Suprapubic skin (tissue), 4 donors: ENCODE data around the gene PDE11A. TPM values are rescaled to one million over a fixed set of nuclear protein-coding genes. Genes with fewer than 3 reads are reported as not detected.

Experiments used
- DNase-seq, 2 donors: peaks; one replicate each; pipeline ENCODE4 v3.0.0-alpha.2; 2019; ENCODE audit warnings: low spot score in 2 of 2
- H3K27ac ChIP-seq: fragments of 200-600 bp; sonication (generic); one replicate; pipeline ENCODE4 v1.5.1; 2019
- H3K27me3 ChIP-seq: fragments of 200-600 bp; sonication (generic); one replicate; pipeline ENCODE4 v1.5.1; 2019
- H3K36me3 ChIP-seq: fragments of 200-600 bp; sonication (generic); one replicate; pipeline ENCODE4 v1.5.1; 2019
- H3K4me1 ChIP-seq: fragments of 200-600 bp; sonication (generic); one replicate; pipeline ENCODE4 v1.5.1; 2019
- H3K4me3 ChIP-seq: fragments of 200-600 bp; sonication (generic); one replicate; pipeline ENCODE4 v1.5.1; 2019; ENCODE audit warnings: mild to moderate bottlenecking
- H3K9me3 ChIP-seq: fragments of 200-600 bp; sonication (generic); one replicate; pipeline ENCODE4 v1.5.1; 2019
- EP300 ChIP-seq: sonication (generic); formaldehyde crosslinking; IDR thresholded peaks from one replicate; pipeline ENCODE4 v1.6.1; 2017; ENCODE audit warnings: antibody characterized with exemption
- POLR2A ChIP-seq, 2 donors: fragments of 450-650 bp; IDR thresholded peaks; one replicate each; pipeline ENCODE4 v1.6.1; 2017; ENCODE audit warnings: antibody characterized with exemption in 2 of 2, mild to moderate bottlenecking in 2 of 2, moderate library complexity in 2 of 2
- POLR2AphosphoS5 ChIP-seq, 3 donors: sonication (generic); formaldehyde crosslinking; IDR thresholded peaks; one replicate each; pipeline ENCODE4 v1.6.1; 2017; ENCODE audit warnings: antibody characterized with exemption in 3 of 3
- WGBS: methylation state at CpG from one replicate; pipeline ENCODE4 v1.1.5; 2018; 5-methylcytosine and 5-hydroxymethylcytosine counted together
- total RNA-seq, 4 donors: library from RNA; depleted of rRNA; stranded (reverse); fragments of >200 nt; gene quantifications; one replicate each; pipeline ENCODE4 v1.1.0, GENCODE V29; 2016
- TF ChIP-seq, protein P1 (sequence below), 2 donors: fragments of 200-600 bp in 1 of 2; fragments of 450-650 bp in 1 of 2; sonication (generic) in 1 of 2; IDR thresholded peaks; one replicate each; pipeline ENCODE4 v1.5.1; 2016 to 2019; ENCODE audit warnings: antibody characterized with exemption in 2 of 2, mild to moderate bottlenecking in 1 of 2, moderate library complexity in 1 of 2

PDE11A gene
- total RNA-seq, 4 donors from 2014 or later: 0.08 to 1.0 (median 0.36) TPM

DNA sequence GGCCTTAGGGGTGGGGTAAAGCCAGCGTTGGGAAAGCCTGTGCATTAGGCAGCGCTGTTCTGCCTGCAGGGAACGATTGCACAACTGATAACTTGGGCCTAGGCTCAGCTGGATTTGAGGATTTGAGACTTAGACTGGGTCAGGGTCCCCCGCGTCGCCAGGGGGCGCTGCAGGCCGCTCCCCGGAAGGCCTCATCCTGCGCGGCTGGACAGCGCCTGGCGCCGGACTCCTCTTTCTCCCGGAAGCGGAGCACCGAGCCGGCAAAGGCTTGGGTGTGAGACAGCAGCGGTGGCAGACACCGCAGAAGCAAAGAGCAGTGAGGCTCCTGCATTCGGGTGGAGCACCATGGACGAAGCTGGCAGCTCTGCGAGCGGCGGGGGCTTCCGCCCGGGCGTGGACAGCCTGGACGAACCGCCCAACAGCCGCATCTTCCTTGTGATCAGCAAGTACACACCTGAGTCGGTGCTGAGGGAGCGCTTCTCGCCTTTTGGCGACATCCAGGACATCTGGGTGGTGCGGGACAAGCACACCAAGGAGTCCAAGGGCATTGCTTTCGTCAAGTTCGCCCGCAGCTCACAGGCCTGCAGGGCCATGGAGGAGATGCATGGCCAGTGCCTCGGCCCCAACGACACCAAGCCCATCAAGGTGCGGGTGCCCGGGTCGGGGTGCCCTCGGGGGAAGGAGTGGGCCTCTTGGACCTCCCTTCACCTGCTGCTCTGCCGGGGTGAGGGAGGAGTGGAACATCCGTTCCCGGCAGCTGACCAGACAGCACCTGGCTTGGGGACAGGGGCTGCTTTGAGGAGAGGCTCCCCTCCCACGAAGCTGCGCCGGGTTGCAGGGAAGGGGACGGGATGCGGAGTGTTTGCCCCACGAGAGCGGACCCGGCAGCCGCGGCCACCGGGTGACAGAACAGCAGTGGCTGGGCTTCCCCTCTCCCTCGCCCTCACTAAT lies 39.9 kb upstream of the PDE11A start, which contains the start of gene RBM45:
RBM45 (plus strand) TSS at position 236 of the 951 bp plus-strand sequence; CDS start at position 346, 110 bp downstream.
- under 1% methylated on average over 24 of the region's 60 CpGs for WGBS
- no peaks in the 10 kb centered on the region for H3K36me3 ChIP-seq
- H3K4me1 ChIP-seq: peaks cover 22% of the 10 kb centered on the region
- peak in 1 of 3 donors; percentile 90 for TF ChIP-seq POLR2AphosphoS5 (IDR thresholded peaks at IDR 0.05)
- no peak for TF ChIP-seq POLR2A (IDR thresholded peaks at IDR 0.05)
- TF ChIP-seq, protein P1, sequence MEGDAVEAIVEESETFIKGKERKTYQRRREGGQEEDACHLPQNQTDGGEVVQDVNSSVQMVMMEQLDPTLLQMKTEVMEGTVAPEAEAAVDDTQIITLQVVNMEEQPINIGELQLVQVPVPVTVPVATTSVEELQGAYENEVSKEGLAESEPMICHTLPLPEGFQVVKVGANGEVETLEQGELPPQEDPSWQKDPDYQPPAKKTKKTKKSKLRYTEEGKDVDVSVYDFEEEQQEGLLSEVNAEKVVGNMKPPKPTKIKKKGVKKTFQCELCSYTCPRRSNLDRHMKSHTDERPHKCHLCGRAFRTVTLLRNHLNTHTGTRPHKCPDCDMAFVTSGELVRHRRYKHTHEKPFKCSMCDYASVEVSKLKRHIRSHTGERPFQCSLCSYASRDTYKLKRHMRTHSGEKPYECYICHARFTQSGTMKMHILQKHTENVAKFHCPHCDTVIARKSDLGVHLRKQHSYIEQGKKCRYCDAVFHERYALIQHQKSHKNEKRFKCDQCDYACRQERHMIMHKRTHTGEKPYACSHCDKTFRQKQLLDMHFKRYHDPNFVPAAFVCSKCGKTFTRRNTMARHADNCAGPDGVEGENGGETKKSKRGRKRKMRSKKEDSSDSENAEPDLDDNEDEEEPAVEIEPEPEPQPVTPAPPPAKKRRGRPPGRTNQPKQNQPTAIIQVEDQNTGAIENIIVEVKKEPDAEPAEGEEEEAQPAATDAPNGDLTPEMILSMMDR (IDR thresholded peaks at IDR 0.05): peak; percentile 87 to 98
- TF ChIP-seq EP300: no peak
- peak within 1 kb of the TSS; percentile 72 for H3K27ac ChIP-seq
- H3K9me3 ChIP-seq: no peaks in the 10 kb centered on the region
- H3K4me3 ChIP-seq: peak within 1 kb of the TSS; percentile 86
- H3K27me3 ChIP-seq: no peaks in the 10 kb centered on the region
- peak; percentile 94 to 95 for DNase-seq

DNA sequence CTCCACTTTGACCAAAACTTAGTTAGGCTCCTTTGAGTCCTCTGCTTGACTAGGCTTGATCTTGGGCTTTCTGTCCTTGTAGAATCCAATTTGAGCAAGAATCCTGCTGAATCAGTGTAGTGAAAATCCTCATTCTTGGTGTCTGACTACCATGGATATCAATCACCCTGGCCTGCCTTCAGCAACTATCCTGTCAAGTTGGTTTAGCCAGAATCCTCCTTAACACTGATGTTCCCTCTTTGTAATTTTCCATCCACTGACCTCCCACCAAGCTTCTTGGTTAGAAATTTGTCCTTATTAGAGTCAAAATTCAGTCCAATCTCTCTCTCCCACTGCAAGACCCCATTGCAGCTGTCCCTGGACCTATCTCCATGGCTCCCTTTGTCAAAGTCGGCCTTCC lies 39.2 kb upstream of the PDE11A start:
- TF ChIP-seq POLR2AphosphoS5 (IDR thresholded peaks at IDR 0.05) (no peak), POLR2A (IDR thresholded peaks at IDR 0.05) (no peak), EP300 (no peak)
- TF ChIP-seq, protein P1 (IDR thresholded peaks at IDR 0.05): no peak
- no peak for DNase-seq
- H3K4me1 ChIP-seq: peaks cover 22% of the 10 kb centered on the region
- peak overlapping the region; percentile 86 for H3K4me3 ChIP-seq
- no peaks in the 10 kb centered on the region for H3K9me3 ChIP-seq
- no peaks in the 10 kb centered on the region for H3K36me3 ChIP-seq
- H3K27me3 ChIP-seq: no peaks in the 10 kb centered on the region
- H3K27ac ChIP-seq: peak overlapping the region; percentile 72
- WGBS: 62% methylated on average over 1 of the region's 1 CpG

DNA sequence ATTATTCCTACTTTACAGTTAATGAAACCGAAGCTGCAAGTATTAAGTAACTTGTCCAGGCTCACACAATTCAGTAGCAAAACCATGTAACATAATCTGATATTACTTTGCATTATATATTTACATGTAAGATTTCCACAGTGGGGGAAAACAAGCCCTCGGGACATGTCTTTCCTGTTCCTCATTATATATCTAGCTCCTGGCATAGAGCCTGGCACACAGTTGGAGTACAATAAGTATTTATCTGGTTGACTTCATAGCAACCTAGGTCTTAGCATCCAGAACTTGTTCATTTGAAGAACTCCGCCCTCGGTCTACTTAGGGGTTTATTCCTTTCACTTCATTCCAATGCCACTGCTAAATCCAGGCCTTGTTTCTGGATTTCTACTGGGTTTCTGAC lies 38.1 kb upstream of the PDE11A start:
- H3K4me1 ChIP-seq: peaks cover 22% of the 10 kb centered on the region
- DNase-seq: no peak
- H3K27me3 ChIP-seq: no peaks in the 10 kb centered on the region
- no peaks in the 10 kb centered on the region for H3K36me3 ChIP-seq
- no peak for TF ChIP-seq EP300
- TF ChIP-seq, protein P1 (IDR thresholded peaks at IDR 0.05): no peak
- no peak for TF ChIP-seq POLR2AphosphoS5 (IDR thresholded peaks at IDR 0.05)
- no peak for TF ChIP-seq POLR2A (IDR thresholded peaks at IDR 0.05)
- no peaks in the 10 kb centered on the region for H3K9me3 ChIP-seq
- no peak overlapping the region for H3K4me3 ChIP-seq
- WGBS: 65% methylated on average over 4 of the region's 4 CpGs
- no peak overlapping the region for H3K27ac ChIP-seq

GRCh38 chr2:178109813-178110212 lies 37.2 kb upstream of the PDE11A start:
- Histone ChIP-seq H3K9me3 (no peaks in the 10 kb centered on the region), H3K4me1 (peaks cover 22% of the 10 kb centered on the region), H3K27me3 (no peaks in the 10 kb centered on the region), H3K27ac (no peak overlapping the region), H3K36me3 (no peaks in the 10 kb centered on the region), H3K4me3 (no peak overlapping the region)
- no peak for TF ChIP-seq POLR2A (IDR thresholded peaks at IDR 0.05)
- TF ChIP-seq, protein P1 (IDR thresholded peaks at IDR 0.05): peak in 1 of 2 donors; percentile 41
- DNase-seq: no peak
- 25% methylated on average over 1 of the region's 1 CpG for WGBS

DNA sequence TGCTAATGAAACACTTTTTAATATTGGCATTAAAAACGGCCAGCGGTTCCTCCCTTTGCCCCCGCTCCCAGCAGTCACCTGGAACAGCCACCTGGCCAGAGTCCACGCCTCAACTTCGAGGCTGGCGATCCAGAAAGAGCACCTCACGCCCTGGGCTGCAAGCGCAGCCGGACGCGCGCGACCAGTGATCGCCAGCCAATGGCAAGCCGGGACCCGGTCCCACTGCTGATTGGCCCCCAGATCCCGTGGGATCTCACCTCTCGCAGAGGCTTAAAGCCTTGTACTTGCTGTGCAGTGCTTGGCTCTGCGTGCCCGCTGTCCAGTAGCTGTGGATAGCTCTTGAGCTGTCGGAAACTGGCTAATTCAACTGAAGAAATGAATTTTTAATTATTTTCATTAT lies 35.6 kb upstream of the PDE11A start:
- no peak for DNase-seq
- no peaks in the 10 kb centered on the region for H3K27me3 ChIP-seq
- H3K27ac ChIP-seq: no peak overlapping the region
- no peak overlapping the region for H3K4me3 ChIP-seq
- no peak for TF ChIP-seq EP300
- peaks cover 13% of the 10 kb centered on the region for H3K4me1 ChIP-seq
- WGBS: 90% methylated on average over 14 of the region's 21 CpGs
- H3K36me3 ChIP-seq: no peaks in the 10 kb centered on the region
- no peaks in the 10 kb centered on the region for H3K9me3 ChIP-seq
